ENCODE data around the gene UBQLN4. TPM values are rescaled to one million over a fixed set of nuclear protein-coding genes. Genes with fewer than 3 reads are reported as not detected.

The UBQLN4 gene
- total RNA-seq, 4 donors from 2014 or later = 16.3 to 22.5 (median 21.4) TPM

DNA sequence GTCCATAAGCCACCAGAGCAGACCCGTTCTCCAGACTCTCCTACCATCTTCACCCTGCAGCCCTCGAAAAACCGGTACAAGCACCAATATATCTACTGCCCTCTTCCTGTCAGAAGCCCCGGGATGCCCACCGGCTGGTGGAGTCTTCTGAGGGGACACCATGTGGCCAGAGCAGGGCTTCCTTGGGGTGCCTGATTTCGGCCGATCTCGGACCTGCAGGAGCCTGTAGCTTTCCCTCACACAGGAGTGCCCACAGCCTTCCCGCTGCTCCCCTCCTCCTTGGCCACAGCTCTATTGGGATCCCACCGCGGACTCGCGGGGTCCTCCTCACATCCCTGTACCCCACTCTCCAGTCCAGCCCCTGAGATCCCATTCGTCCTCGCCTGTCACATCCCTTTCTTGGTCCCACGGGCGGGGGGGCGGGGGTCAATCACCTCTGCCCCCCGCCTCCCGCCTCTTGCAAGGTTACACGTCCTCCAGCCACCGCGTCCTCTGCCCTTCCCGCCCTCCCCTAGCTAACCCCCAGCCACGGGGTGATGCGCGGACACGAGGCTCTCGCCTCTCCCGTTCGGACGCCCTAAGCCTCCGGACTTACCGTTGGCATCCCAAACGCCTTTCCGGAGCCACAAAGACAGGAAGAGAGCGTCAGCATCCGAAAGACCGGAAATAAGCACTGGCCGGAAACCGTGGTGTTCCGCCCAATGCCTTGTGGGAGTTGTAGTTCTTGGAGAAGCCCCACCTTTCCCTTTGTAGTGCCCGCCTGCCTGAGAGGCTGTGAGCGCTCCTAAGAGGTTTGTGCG lies 33.1 kb downstream of the UBQLN4 start, which contains the start of gene SSR2:
Gene SSR2 (minus strand): TSS at position 659 of the 800 bp plus-strand sequence. CDS start 784 bp downstream, outside the sequence.
- Histone ChIP-seq H3K27ac (peak within 1 kb of the TSS; percentile 81 to 87 (median 84)), H3K36me3 (peaks cover 0 to 41% (median 0%) of the 10 kb centered on the region in 3 donors), H3K27me3 (no peaks in the 10 kb centered on the region), H3K4me1 (peaks cover 0 to 12% (median 4%) of the 10 kb centered on the region in 4 donors), H3K9me3 (no peaks in the 10 kb centered on the region), H3K4me3 (peak within 1 kb of the TSS; percentile 72 to 81 (median 80))
- peak in 1 of 2 donors; percentile 59 for TF ChIP-seq POLR2A (IDR thresholded peaks at IDR 0.05)
- TF ChIP-seq, protein P1, sequence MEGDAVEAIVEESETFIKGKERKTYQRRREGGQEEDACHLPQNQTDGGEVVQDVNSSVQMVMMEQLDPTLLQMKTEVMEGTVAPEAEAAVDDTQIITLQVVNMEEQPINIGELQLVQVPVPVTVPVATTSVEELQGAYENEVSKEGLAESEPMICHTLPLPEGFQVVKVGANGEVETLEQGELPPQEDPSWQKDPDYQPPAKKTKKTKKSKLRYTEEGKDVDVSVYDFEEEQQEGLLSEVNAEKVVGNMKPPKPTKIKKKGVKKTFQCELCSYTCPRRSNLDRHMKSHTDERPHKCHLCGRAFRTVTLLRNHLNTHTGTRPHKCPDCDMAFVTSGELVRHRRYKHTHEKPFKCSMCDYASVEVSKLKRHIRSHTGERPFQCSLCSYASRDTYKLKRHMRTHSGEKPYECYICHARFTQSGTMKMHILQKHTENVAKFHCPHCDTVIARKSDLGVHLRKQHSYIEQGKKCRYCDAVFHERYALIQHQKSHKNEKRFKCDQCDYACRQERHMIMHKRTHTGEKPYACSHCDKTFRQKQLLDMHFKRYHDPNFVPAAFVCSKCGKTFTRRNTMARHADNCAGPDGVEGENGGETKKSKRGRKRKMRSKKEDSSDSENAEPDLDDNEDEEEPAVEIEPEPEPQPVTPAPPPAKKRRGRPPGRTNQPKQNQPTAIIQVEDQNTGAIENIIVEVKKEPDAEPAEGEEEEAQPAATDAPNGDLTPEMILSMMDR (IDR thresholded peaks at IDR 0.05) = no peak
- DNase-seq = peak; percentile 84 to 95 (median 86)

DNA sequence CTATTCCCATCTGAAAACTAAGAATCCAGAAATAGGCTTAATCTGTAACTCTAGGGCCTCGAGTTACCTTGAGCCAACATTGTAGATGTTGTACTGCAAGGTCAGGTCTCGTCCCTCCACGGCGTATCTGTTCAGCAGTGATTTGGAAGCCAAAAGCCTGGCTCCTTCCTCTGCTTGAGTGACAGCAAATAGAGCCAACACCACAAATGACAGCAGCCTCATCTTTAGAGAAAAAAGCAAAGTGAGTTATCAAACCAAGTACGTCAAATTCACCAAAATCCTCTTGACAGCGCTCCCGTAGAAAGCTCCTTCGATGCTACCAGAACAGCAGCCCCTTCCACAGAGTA lies 33.7 kb downstream of the UBQLN4 start:
- Histone ChIP-seq H3K27ac (peak overlapping the region in 3 of 4 donors; percentile 81 to 87 (median 84)), H3K4me1 (peaks cover 0 to 12% (median 4%) of the 10 kb centered on the region in 4 donors), H3K4me3 (peak overlapping the region; percentile 72 to 81 (median 80)), H3K9me3 (no peaks in the 10 kb centered on the region), H3K36me3 (peaks cover 0 to 47% (median 0%) of the 10 kb centered on the region in 3 donors), H3K27me3 (no peaks in the 10 kb centered on the region)
- no peak for DNase-seq
- TF ChIP-seq POLR2A (IDR thresholded peaks at IDR 0.05) = no peak
- TF ChIP-seq, protein P1 (IDR thresholded peaks at IDR 0.05) = no peak

DNA sequence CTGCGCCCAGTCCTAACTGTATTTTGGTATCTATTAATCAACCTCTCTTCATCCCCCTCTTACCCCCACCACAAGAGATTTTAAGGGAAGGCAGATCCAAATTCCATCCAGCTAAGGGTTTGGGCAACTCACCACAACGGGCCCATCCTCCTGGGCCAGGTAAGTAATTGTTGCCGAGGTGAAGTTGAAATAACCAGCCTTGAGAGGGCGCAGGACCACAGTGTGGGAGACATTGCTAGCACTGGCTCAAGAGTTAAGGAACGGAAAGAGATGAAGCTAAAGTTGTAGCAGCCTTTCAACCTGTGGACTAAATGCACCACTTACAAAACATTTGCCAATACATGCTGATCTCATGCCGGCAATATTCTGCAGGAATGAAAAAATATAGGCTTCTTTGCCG lies 38.8 kb downstream of the UBQLN4 start:
- H3K27ac ChIP-seq = no peak overlapping the region
- H3K36me3 ChIP-seq = peaks cover 0 to 98% (median 0%) of the 10 kb centered on the region in 3 donors
- no peaks in the 10 kb centered on the region for H3K27me3 ChIP-seq
- H3K4me1 ChIP-seq = peaks cover 0 to 8% (median 3%) of the 10 kb centered on the region in 4 donors
- no peak overlapping the region for H3K4me3 ChIP-seq
- no peaks in the 10 kb centered on the region for H3K9me3 ChIP-seq
- DNase-seq = no peak
- TF ChIP-seq, protein P1 (IDR thresholded peaks at IDR 0.05) = no peak
- no peak for TF ChIP-seq POLR2A (IDR thresholded peaks at IDR 0.05)

DNA sequence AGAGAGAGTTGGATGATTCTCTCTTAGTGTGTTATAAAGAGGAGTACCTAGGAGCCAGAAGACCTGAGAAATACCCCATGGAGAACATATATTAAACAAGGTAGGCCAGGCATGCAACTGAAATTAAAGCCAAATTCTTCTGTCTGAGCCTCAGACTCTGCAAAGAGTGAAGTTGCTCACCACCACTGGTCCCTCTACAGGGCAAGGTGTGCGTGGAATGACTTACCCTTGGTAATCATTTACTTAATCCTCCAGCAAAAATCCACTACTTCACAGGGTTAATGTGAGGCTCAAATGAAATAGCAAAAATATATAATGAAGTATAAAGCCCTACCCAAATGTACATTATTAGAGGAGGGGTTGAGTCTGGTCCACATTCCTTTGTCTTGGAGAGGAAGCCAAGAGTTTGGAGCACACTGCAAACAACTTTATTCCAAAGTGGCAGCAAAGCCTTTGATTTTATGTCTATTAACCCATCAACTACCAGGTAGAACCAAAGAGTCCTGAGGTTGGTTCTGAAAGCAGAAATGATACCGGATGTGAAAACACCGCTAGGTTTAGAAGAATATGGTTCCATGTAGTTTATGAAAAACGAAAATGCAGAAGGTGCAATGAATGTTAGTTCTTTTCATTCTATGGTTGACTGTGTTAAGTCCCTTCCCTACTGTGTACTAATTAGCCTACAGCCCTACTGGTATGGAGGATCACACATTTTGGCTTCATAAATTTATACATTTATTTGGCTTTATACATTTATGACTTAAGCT lies 41.4 kb downstream of the UBQLN4 start:
- peaks cover 0 to 91% (median 0%) of the 10 kb centered on the region in 3 donors for H3K36me3 ChIP-seq
- H3K27ac ChIP-seq = no peak overlapping the region
- TF ChIP-seq POLR2A (IDR thresholded peaks at IDR 0.05) = no peak
- TF ChIP-seq, protein P1 (IDR thresholded peaks at IDR 0.05) = no peak

DNA sequence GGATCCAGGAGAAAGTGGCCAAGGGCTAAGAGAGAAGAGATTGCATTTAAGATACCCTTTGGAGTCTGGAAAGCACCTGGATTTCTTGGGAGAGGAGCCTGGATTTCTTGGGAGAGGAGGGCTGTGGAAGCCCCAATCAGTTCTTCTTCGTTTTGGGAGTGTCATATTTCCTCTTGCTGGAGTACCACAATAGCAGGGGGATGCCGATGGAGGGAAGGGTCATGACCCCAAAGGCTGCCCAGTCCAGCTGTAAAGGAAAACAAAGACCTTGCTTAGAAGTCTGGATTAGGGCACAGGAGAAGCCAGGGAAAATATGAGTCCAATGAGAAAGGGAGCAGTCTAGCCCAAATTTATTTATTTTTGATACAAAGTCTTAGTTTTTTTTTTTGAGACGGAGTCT lies 44.2 kb downstream of the UBQLN4 start:
- Histone ChIP-seq H3K36me3 (peaks cover 0 to 66% (median 0%) of the 10 kb centered on the region in 3 donors), H3K4me1 (no peaks in the 10 kb centered on the region), H3K27ac (no peak overlapping the region), H3K4me3 (no peak overlapping the region), H3K9me3 (no peaks in the 10 kb centered on the region), H3K27me3 (no peaks in the 10 kb centered on the region)
- TF ChIP-seq, protein P1 (IDR thresholded peaks at IDR 0.05) = no peak
- no peak for TF ChIP-seq POLR2A (IDR thresholded peaks at IDR 0.05)
- DNase-seq = no peak

More for the DNA sequence above, 41.4 kb downstream of the UBQLN4 start:
- Histone ChIP-seq H3K4me3 (no peak overlapping the region), H3K4me1 (no peaks in the 10 kb centered on the region), H3K9me3 (no peaks in the 10 kb centered on the region), H3K27me3 (no peaks in the 10 kb centered on the region)
- no peak for DNase-seq
